ENCODE data around the gene METTL22. TPM values are rescaled to one million over a fixed set of nuclear protein-coding genes. Genes with fewer than 3 reads are reported as not detected.

Gene METTL22
- total RNA-seq, 2 donors from 2014 or later = 46.5 to 53.3 TPM

Other genes with a start within 250 kb of the METTL22 start
- gene TMEM114, start 31.2 kb upstream of the METTL22 start, total RNA-seq = not detected
- gene ABAT, start 52.9 kb downstream of the METTL22 start, total RNA-seq = 10 to 100 TPM; 11.1 to 12.8 TPM
- gene TMEM186, start 175.9 kb downstream of the METTL22 start, total RNA-seq = 10 to 100 TPM; 15.0 to 20.6 TPM
- gene PMM2, start 176.1 kb downstream of the METTL22 start, total RNA-seq = 10 to 100 TPM; 32.8 to 33.7 TPM
- 10 to 100 TPM; 71.4 to 73.1 TPM for gene CARHSP1, start 247.3 kb downstream of the METTL22 start, total RNA-seq